B cell (primary cell): ENCODE results near the gene ZNF750. TPM values are rescaled to one million over a fixed set of nuclear protein-coding genes. Genes with fewer than 3 reads are reported as not detected.

Source experiments
- ATAC-seq: fragments of 200-7000 bp; cut with Tn5 transposase; one replicate; pipeline ENCODE4 v1.10.0; 2021; ENCODE audit warnings: low read depth, mild to moderate bottlenecking, moderate number of reproducible peaks, moderate library complexity
- CTCF ChIA-PET: fragments of 350-600 bp; sonication (Branson Sonifier 250); formaldehyde crosslinking; loops from one replicate; lab custom pipeline; 2021; ENCODE audit warnings: antibody characterized with exemption, inconsistent platforms; lab: Charles Lee
- POLR2A ChIA-PET: fragments of 350-600 bp; sonication (Branson Sonifier 250); formaldehyde crosslinking; loops from one replicate; lab custom pipeline; 2021; ENCODE audit warnings: antibody characterized with exemption; lab: Charles Lee
- DNase-seq: peaks from one replicate; pipeline ENCODE4 v3.0.0; 2013
- H2AFZ ChIP-seq: 2 replicates; pipeline ENCODE4 v1.6.1; 2012; ENCODE audit warnings: mild to moderate bottlenecking, low read depth, low read length; ENCODE audit not compliant: insufficient read depth, poor library complexity, severe bottlenecking
- H3K27ac ChIP-seq, 2 donors: 1 replicate in 1 of 2; 2 replicates in 1 of 2; pipeline ENCODE4 v1.5.1; 2012 to 2013; ENCODE audit warnings: low read length in 2 of 2, mild to moderate bottlenecking in 2 of 2, moderate library complexity in 1 of 2
- H3K27me3 ChIP-seq, 4 experiments: fragments of 200-600 bp in 1 of 4; sonication (generic) in 1 of 4; replicated peaks in 1 of 4; 1 replicate in 2 of 4; 2 replicates in 2 of 4; pipeline versions ENCODE4 v1.6.1 to v1.7.0; 2013 to 2016; ENCODE audit warnings: low read length in 3 of 4, mild to moderate bottlenecking in 2 of 4, mixed read lengths in 1 of 4, moderate library complexity in 1 of 4; ENCODE audit not compliant: insufficient read depth in 4 of 4, control insufficient read depth in 3 of 4; ENCODE audit errors: control extremely low read depth in 1 of 4
- H3K36me3 ChIP-seq, 2 experiments: replicated peaks in 1 of 2; 1 replicate in 1 of 2; 2 replicates in 1 of 2; pipeline versions ENCODE4 v1.6.1 to v1.7.1; 2013; ENCODE audit warnings: low read length in 1 of 2; ENCODE audit not compliant: insufficient read depth in 2 of 2, control insufficient read depth in 1 of 2; ENCODE audit errors: control extremely low read depth in 1 of 2, extremely low read depth in 1 of 2
- H3K4me1 ChIP-seq, 2 donors: fragments of 200-600 bp in 1 of 2; sonication (generic) in 1 of 2; 1 replicate in 1 of 2; 2 replicates in 1 of 2; pipeline versions ENCODE4 v1.5.1 to v1.6.1; 2013 to 2017; ENCODE audit warnings: low read length in 2 of 2; ENCODE audit not compliant: control insufficient read depth in 2 of 2, insufficient read depth in 2 of 2
- H3K4me2 ChIP-seq: replicated peaks from 2 replicates; pipeline ENCODE3; 2012; ENCODE audit warnings: mild to moderate bottlenecking, low read depth, low read length; ENCODE audit not compliant: poor library complexity, severe bottlenecking
- H3K4me3 ChIP-seq, 5 experiments: fragments of 200-600 bp in 1 of 5; sonication (generic) in 1 of 5; 1 replicate in 3 of 5; 2 replicates in 2 of 5; pipeline versions ENCODE4 v1.5.1 to v1.7.0; 2011 to 2016; ENCODE audit warnings: low read length in 4 of 5, mild to moderate bottlenecking in 4 of 5, low read depth in 2 of 5, control low read depth in 1 of 5, moderate library complexity in 1 of 5; ENCODE audit not compliant: insufficient read depth in 1 of 5; ENCODE audit errors: control extremely low read depth in 1 of 5, extremely low read depth in 1 of 5
- H3K79me2 ChIP-seq: fragments of 200-600 bp; sonication (generic); one replicate; pipeline ENCODE4 v1.6.0; 2016; ENCODE audit warnings: low read length; ENCODE audit not compliant: control insufficient read depth, insufficient read depth
- H3K9ac ChIP-seq: fragments of 200-600 bp; sonication (generic); 2 replicates; pipeline ENCODE4 v1.6.1; 2017; ENCODE audit warnings: mild to moderate bottlenecking, low read length, moderate library complexity
- H3K9me3 ChIP-seq, 3 donors: one replicate each; pipeline versions ENCODE4 v1.6.1 to v1.7.1; 2013; ENCODE audit warnings: low read length in 2 of 3; ENCODE audit not compliant: control insufficient read depth in 2 of 3, insufficient read depth in 1 of 3; ENCODE audit errors: control extremely low read depth in 1 of 3
- H4K20me1 ChIP-seq: 2 replicates; pipeline ENCODE4 v1.6.0; 2012; ENCODE audit warnings: mild to moderate bottlenecking, low read length; ENCODE audit not compliant: insufficient read depth, control insufficient read depth, poor library complexity, severe bottlenecking
- H3K27ac Mint-ChIP-seq: one replicate; pipeline ENCODE4 v1.8.0; 2021; ENCODE audit warnings: mixed read lengths
- H3K27me3 Mint-ChIP-seq: one replicate; pipeline ENCODE4 v1.8.0; 2021; ENCODE audit warnings: mixed read lengths
- H3K4me1 Mint-ChIP-seq: one replicate; pipeline ENCODE4 v1.8.0; 2021; ENCODE audit warnings: mixed read lengths
- H3K4me3 Mint-ChIP-seq: one replicate; pipeline ENCODE4 v1.8.0; 2021; ENCODE audit warnings: mixed read lengths
- H3K9me3 Mint-ChIP-seq: one replicate; pipeline ENCODE4 v1.8.0; 2022; ENCODE audit warnings: mixed read lengths; ENCODE audit not compliant: insufficient read depth
- CTCF ChIP-seq: fragments of 200-600 bp; IDR thresholded peaks from one replicate; pipeline ENCODE4 v1.8.0; 2022; ENCODE audit warnings: antibody characterized with exemption, mild to moderate bottlenecking
- EZH2 ChIP-seq: IDR thresholded peaks from 2 replicates; pipeline ENCODE4 v1.6.1; 2012; ENCODE audit warnings: borderline replicate concordance, low read depth, mild to moderate bottlenecking, moderate library complexity, low read length; ENCODE audit not compliant: insufficient read depth, poor library complexity, severe bottlenecking
- WGBS: methylation state at CpG from one replicate; pipeline ENCODE4 v1.1.5; 2013; ENCODE audit warnings: missing lambda C conversion rate; ENCODE audit not compliant: insufficient coverage; 5-methylcytosine and 5-hydroxymethylcytosine counted together
- intact Hi-C: fragments of 100-400 bp; cut with micrococcal nuclease; formaldehyde crosslinking; loops from one replicate; pipeline ENCODE4 v1.10.0; 2022
- polyA plus RNA-seq: library from polyadenylated mRNA; depleted of rRNA; stranded (reverse); fragments of >200 nt; gene quantifications from 2 replicates; pipeline ENCODE4 v1.2.3, GENCODE V29; 2012
- total RNA-seq, 2 donors: library from RNA; stranded (reverse); fragments of 120-200 nt in 1 of 2; gene quantifications; 1 replicate in 1 of 2; 2 replicates in 1 of 2; pipeline versions ENCODE4 v1.2.3 to v1.2.4, GENCODE V29; 2013 to 2022

The ZNF750 gene
- total and polyA plus RNA-seq, 2 donors (not counting 1 experiment from before 2014, with no cell fraction given) = not detected

GRCh38 chr17:82880620-82881323 is 41.0 kb upstream of the ZNF750 start:
- Histone ChIP-seq H3K27me3 (peaks cover 0 to 7% (median 0%) of the 10 kb centered on the region in 4 experiments), H3K9ac (no peak overlapping the region), H3K27ac (no peak overlapping the region), H3K4me2 (no peak overlapping the region), H4K20me1 (peaks cover 8% of the 10 kb centered on the region), H2AFZ (no peak overlapping the region), H3K36me3 (no peaks in the 10 kb centered on the region), H3K4me3 (no peak overlapping the region), H3K9me3 (peaks cover 0 to 5% (median 0%) of the 10 kb centered on the region in 3 donors), H3K4me1 (peaks cover 37 to 40% of the 10 kb centered on the region in 2 donors), H3K79me2 (peaks cover 29% of the 10 kb centered on the region)
- H3K4me3 Mint-ChIP-seq = no peak overlapping the region
- intact Hi-C loops = no loop called here
- H3K4me1 Mint-ChIP-seq = peaks cover 41% of the 10 kb centered on the region
- ATAC-seq (no peak), DNase-seq (no peak)
- CTCF ChIA-PET = interaction anchor here (1.2 kb wide), 1 partner anchor 9 kb away, joined by 6 read pairs; no protein-coding TSS in a partner anchor
- H3K27ac Mint-ChIP-seq = no peak overlapping the region
- H3K9me3 Mint-ChIP-seq = no peaks in the 10 kb centered on the region
- POLR2A ChIA-PET = no interaction called here
- TF ChIP-seq EZH2 (no peak), CTCF (no peak)
- 97% methylated on average over 24 of the region's 25 CpGs for WGBS
- H3K27me3 Mint-ChIP-seq = no peaks in the 10 kb centered on the region

- H3K4me1 Mint-ChIP-seq = peaks cover 27% of the 10 kb centered on the region
- intact Hi-C loops = no loop called here
- CTCF ChIA-PET = no interaction called here
Observed at GRCh38 chr17:82879241-82879640, 39.4 kb upstream of the ZNF750 start.

More at GRCh38 chr17:82879241-82879640, 39.4 kb upstream of the ZNF750 start:
- Histone ChIP-seq H3K79me2 (peaks cover 29% of the 10 kb centered on the region), H3K4me1 (peaks cover 22 to 25% of the 10 kb centered on the region in 2 donors), H3K9me3 (peaks cover 0 to 5% (median 0%) of the 10 kb centered on the region in 3 donors), H4K20me1 (peaks cover 13% of the 10 kb centered on the region), H3K27me3 (peaks cover 0 to 7% (median 0%) of the 10 kb centered on the region in 4 experiments), H2AFZ (no peak overlapping the region), H3K4me2 (no peak overlapping the region), H3K4me3 (no peak overlapping the region), H3K9ac (no peak overlapping the region), H3K36me3 (peaks cover 0 to 7% of the 10 kb centered on the region in 2 experiments), H3K27ac (no peak overlapping the region)
- H3K9me3 Mint-ChIP-seq = no peaks in the 10 kb centered on the region
- no peaks in the 10 kb centered on the region for H3K27me3 Mint-ChIP-seq
- no peak for DNase-seq
- no peak overlapping the region for H3K4me3 Mint-ChIP-seq
- POLR2A ChIA-PET = no interaction called here
- no peak for TF ChIP-seq EZH2
- TF ChIP-seq CTCF = no peak
- WGBS = 99% methylated on average over 13 of the region's 15 CpGs
- no peak for ATAC-seq
- no peak overlapping the region for H3K27ac Mint-ChIP-seq
